Measurements from ENCODE around the gene COX6B2.

The COX6B2 gene

DNA sequence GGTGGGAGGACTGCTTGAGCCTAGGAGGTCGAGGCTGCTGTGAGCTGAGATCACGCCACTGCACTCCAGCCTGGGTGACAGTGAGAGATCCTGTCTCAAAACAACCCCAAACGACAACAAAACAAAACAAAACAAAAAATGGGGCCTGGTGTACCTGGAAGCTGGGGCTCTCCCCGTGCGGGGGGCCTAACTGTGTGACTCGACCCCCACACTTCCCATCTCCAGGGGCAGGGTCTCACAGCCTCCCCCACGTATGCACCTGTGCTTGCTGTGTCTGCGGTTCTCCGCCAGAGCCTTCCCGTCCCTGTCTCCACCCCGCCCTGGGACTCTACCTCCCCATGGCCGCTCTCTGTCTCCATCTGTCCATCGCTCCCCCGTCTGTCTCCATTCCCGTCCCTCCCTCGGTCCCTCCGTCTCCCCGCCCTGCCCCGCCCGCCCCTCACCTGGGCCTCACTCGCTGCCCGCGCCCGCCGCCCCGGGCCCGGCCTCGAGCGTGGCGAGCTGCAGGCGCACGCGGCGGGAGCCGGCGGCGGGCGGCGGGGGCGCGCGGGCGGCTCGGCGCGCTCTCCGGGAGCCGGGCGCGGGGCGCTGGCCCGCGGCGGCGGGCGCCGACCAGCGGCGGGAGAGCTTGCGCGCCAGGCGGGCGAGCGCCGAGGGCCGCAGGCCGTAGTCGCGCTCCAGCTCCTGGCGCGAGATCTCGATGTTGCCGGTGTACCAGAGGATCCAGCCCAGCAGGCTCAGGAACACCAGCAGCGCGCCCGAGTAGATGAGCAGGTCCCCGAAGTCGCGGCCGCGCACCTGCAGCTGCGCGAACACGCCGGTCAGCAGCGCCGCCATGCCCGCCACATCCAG, 29.0 kb upstream of the COX6B2 start:
- no peak for DNase-seq

DNA sequence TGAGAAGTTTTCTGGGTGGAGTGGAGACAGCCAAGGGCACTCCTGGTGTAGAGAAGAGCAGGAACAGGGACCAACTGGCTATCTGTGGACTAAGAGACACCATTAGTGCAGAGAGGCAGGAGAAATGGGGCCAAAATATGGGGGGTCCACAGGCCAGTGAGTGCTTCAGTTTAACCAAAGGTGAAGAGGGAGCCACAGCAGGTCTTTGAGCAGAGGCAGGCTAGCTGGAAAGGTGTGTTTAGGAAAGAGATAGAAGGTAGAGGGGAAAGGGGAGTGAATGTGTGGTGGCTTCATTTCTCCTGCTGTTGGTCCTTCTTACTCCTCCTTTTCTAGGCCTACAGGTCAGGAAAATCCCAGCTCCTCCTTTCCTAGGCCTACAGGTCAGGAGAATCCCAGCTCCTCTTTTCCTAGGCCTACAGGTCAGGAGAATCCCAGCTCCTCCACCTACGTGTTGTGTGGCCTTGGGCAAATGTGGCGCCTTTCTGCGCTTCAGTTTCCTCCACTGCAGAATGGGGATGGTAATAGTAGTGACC, 28.1 kb upstream of the COX6B2 start:
- no peak for DNase-seq

DNA sequence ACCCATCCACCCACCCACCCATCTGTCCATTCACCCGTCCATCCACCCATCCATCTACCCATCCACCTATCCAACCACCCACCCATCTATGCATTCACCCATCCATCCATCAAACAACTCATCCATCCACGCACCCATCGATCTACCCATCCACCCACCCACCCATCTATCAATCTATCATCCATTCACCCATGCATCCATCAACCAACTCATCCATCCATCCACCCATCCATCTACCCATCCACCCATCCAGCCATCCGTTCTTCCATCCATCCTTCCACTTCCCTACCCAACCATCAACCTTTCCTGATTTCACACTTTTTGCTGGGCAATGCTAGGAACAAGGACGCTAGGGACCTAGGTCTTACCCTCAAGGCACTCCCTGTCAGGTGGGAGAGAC, 27.5 kb upstream of the COX6B2 start:
- DNase-seq, result no peak

DNA sequence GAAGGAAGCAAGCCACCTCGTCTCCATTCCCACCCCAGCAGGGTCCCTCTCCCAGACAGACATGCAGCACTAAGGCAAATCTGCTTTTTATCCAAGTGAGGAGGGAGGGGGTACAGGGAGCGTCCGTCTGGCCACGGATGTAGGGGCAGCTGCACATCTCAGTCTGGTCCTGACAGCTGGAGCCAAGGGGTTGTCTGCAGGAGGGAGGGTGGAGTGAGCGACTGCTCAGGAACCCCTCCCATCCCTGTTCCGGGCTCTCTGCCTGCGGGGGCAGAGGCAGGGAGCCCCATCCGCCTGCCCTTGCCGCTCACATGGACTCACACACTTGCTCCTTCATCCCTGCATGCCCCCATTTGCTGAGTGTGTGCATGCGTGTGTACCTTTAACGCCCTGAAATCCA, 24.7 kb upstream of the COX6B2 start:
- DNase-seq, result no peak

DNA sequence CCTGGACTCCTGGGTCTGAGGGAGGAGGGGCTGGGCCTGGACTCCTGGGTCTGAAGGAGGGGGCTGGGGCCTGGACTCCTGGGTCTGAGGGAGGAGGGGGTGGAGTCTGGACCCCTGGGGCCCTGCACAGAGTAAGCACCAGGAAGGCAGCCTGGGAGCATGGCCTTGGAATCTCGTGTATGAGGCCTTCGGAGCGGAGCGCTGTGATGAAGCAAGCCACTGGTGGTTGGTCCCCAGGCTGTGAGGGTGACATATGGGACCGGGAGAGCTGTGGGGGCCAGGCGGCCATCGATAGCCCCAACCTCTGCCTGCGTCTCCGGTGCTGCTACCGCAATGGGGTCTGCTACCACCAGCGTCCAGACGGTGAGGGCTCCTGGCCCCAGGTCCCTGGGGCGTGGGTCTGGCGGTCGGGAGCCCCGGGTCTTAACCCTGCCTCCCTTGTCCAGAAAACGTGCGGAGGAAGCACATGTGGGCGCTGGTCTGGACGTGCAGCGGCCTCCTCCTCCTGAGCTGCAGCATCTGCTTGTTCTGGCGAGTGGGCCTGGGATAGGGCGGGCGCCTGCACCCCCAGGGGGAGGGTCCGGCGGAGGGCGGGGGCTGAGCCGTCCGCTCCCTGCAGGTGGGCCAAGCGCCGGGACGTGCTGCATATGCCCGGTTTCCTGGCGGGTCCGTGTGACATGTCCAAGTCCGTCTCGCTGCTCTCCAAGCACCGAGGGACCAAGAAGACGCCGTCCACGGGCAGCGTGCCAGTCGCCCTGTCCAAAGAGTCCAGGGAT, 23.0 kb upstream of the COX6B2 start:
- no peak for DNase-seq

DNA sequence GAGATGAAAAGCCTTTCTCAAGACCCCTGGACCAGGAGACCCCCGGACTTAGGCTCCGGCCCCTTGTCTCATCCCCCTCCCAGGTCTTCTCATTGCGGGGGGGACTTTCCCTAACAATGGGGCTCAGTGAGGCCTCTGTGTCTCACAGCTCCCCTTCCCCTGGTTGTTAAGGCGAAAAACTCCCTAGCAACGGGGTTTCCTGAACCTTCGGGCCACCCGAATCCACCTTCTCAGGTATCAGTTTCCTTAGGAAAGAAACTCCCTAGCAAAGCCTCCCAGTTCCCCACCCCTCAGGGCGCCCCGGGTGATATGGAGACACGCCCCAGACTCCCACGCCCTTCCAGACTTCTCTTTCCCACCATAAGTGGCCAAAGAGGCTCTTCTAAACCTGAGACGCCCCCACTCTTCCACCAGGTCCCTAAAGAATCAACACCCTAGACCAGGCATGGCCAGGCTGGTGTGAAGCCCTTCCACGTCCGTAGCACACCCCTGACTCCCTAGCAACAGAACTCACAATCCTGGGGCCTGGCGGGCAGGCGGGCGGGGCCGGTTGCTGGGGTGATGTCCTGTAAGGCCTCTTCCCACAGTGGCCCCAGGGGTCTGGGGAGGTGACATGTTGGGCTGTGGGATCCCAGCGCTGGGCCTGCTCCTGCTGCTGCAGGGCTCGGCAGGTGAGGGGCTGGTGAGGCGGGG, 21.9 kb upstream of the COX6B2 start, which contains the start of gene TMEM190:
TMEM190 (plus strand) TSS at position 586 of the 693 bp plus-strand sequence; CDS start at position 614, 28 bp downstream.
- DNase-seq, result no peak

DNA sequence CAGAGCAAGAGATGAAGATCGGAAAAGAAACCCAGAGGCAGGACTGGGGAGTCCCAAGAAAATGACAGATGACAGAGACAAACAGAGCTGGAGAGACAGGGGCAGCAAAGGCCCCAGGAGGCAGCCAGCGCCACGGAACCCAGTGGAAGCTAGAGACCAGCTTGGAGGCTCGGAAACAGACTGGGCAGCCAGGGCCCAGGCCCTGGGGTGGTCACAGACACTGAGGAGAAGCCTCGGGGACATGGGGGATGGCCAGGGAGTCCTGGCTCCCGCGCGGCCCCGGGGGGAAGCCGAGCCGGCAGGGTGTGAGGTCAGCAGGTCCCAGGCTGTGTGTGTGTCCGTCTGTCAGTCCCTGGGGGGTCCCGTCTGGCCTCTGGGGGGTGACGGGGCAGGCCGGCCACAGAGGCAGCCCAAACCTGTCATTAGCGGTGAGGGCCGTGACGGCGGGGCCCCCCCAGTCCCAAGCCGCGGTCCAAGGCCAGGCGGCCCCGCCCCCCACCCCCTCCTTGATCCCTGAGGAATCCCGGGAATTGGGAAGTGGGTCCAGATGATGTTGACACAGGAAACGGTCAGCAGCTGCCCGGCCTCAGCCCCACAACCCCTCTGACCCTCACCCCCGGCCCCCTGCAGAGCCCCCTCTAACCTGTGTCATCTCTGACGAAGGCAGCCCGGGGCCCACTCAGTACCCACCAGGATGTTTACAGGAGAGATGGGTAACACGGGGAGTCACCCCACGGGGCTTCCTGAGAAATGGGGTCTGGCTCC, 19.7 kb upstream of the COX6B2 start:
- DNase-seq, result no peak

DNA sequence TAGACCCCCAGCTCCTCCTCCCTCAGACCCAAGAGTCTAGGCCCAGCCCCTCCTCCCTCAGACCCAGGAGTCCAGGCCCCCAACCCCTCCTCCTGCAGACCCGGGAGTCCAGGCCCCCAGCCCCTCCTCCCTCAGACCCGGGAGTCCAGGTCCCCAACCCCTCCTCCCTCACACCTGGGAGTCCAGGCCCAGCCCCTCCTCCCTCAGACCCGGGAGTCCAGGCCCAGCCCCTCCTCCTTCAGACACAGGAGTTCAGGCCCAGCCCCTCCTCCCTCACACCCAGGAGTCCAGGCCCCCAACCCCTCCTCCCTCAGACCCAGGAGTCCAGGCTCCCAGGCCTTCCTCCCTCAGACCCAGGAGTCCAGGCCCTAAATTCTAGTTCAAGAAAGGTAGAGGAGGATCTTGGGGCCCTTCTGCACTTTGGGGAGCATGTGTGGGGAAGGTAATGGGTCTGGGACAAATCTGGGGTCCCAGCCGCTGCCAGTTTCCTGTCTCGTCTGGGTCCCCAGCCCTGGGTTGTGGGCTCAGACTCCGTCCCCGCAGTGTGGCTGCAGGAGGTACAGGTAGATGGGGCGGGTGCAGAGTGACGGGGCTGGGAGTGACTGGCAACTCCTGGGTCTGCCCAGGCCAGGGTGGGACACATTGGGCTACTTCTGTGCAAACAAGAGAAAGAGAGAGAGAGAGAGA, 18.9 kb upstream of the COX6B2 start:
- DNase-seq, result no peak

DNA sequence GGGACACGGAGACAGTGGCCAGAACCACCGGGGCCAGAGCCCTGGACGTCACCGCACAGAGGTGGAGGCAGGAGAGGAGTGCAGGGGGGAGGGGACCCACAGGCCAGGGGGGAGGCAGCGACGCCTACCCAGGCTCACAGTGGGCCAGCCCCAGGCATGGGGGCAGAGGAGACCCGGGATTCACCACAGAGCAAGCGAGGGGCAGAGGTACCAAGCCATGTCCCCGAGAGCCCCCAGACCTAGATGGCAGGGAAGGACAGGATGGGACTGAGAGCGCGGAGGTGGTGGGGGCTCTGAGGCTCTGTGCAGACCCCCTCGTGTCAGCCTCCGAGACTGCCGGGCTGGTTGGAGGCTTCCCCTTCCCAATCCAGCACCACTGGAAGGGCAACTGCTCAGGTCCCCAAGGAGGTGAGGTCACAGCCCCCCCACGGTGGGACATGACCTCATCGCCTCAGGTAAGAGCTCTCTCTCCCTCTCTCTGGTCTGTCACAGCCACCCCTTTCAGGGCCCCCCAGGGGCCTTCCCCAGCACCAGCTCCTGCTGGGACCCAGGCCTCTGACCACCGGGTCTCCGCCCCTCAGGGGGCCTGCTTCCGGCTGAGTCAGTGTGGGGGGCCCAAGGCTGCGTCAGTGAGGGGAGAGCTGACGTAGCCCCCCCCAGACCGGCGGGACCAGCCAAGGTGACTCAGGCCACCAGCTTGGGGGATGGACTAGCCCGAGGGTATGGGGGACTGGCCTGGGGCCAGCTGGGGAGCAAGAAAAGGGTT, 18.0 kb upstream of the COX6B2 start:
- DNase-seq, result no peak

DNA sequence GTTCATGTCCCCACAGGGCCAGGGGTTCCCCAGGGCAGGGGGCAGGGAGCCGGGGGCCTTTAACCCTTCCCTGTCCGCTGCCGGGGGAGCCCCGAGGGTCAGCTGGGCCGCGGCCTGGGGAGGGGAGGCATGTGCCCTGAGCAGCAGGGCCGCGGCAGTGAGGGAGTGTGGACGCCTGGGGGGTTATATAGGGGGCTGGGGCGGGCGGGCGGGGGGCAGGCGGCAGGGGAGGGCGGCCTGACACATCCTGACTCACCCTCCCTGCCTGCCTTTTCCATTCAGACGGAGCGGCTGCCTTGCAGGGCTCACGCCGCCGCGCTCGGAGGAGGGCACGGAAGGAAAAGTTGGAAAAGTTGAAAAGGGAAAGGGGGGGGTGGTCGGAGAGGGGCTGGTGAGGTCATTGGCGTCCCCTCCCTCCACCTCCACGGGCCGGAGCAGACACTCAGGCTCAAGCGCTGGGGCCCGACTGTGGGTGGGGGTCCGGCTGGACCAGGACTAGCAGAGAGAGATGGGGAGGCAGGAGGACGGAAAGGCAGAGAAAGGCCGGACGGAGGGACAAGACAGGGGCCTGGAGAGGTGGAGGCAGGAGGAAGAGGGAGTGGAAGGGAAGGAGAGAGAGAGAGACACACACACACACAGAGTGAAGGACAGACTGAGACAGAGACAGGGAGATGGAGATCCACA, 15.9 kb upstream of the COX6B2 start, which contains the start of gene IL11:
IL11 (minus strand) TSS at position 159 of the 684 bp plus-strand sequence; CDS start at position 6, 153 bp downstream.
- DNase-seq, result no peak

DNA sequence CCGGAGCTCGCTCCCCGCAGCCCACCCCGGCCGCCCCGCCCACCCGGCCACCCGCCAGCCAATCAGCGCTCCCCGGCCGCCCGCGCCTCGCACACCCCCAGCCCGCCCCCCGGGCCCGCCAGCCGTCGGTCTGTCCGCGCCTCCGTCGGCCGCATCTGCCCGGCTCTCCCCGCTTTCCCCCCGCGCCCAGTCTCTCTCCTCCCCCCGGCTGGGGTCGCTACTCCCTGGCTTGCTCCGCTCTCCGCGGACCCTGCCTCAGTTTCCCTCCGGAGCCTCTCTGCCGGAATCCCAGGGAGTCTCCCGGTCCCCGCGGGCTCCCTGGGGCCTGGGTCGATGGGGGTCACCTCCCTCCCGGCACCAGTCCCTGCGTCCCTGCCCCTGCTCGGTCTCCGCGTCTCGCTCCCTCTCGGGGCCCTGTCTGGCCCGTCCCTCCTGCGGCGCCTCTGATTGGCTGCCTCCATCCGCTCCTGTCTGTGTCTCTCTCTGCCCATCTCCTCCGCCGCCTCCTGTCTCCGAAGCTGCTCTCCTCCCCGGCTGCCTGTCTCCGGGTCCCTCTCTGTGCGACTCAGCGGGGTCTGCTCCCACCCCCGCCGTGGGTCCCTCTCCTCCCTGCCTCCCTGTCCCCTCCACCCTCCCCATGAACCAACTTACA, 15.3 kb upstream of the COX6B2 start:
- no peak for DNase-seq

DNA sequence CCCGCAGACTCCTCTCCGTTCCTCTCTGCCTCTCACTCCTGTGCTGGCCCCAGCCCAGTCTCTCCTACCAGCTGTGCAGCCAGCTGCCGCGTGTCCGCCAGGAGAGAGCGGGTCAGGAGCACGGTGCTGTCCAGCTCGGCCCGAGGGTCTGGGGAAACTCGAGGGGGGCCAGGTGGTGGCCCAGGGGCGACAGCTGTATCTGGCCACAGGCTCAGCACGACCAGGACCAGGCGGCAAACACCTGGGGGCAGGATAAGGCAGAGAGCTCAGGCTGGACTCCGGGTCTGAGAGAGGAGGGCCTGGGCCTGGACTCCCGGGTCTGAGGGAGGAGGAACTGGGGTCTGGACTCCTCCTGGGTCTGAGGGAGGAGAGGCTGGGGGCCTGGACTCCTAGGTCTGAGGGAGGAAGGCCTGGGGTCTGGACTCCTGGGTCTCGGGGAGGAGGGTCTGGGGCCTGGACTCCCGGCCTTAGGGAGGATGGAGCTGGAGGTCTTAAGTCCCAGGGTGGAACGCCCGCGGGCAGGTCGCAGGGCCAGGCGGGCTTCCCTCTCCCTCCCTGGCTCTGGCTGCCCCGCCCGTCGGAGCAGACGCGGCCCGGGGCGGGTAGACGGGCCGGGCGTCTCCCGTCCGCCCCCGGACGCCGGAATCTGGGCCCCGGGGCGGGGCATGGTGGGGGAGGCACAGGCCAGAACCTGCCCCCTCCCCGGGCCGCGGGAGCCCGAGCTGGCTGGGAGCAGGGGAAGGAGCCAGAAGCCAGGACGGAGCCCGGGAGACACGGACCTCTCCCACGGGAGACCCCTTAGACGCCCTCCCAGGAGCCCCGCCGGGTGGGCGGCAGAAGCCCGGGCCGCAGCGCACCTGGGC, 14.4 kb upstream of the COX6B2 start:
- DNase-seq, result no peak

DNA sequence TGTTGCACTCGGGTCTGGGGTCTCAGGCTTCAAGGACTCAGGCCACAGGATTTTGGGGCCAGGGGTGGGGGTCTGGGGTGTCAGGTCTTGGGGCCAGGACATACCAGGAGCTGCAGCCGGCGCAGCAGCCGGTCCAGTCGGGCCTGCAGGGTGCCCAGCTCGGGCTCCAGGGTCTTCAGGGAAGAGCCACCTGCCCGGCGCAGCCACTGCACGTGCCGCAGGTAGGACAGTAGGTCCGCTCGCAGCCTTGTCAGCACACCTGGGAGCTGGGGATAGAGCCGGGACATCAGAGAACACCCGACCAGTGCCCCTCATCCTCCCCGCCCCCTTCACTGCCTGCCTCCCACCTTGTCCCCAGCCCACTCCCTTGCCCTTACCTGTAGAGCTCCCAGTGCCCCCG, 13.6 kb upstream of the COX6B2 start:
- DNase-seq, result no peak

DNA sequence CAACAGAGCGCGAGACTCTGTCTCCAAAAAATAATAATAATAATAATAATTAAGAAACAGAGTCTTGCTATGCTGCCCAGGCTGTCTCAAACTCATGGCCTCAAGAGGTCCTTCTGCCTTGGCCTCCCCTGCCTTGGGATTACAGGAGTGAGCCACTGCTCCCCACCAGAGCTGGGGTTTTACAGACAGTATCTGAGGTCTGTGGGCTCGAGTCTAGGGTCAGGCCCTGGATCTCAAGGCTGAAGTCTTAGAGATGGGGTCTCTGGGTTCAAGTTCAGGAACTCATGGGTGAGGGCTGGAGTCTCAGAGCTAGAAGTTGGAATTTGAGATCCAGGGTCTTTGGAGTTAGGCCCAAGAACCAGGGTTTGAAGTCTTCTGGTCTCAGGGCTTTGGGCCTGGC, 12.3 kb upstream of the COX6B2 start:
- no peak for DNase-seq

DNA sequence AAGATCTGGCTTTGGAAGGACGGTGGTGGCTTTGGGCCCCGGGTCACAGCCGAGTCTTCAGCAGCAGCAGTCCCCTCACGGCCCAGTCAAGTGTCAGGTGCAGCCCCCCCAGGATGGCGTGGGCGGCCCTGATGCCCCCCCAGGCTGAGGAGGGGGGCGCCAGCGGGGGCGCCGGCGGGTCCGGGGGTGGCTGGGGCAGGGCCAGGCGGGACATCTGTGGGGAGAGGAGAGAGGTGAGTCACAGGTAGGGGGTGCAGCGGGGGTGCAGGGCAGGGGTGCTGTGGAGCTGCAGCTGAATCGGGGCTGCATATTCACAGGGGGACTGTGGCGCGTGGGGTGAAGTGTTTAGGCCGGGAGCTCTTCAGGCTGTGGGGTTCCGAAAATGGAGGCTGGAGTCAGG, 11.4 kb upstream of the COX6B2 start:
- DNase-seq, result no peak

DNA sequence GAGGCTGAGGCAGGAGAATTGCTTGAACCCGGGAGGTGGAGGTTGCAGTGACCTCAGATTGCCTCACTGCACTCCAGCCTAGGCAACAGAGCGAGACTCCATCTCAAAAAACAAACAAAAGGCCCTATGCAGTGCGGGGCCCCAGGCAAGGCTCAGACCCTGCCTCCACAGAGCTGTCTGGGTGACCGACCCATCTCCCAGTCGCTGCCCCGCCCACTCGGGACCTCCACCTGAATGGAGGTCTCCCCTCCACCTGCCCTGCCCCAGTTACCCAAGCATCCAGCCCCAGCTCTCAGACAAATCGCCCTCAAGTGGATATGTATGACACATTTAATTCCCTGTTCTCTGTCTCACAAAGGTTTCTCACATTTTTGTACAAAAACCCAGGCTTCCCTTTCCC, 10.7 kb upstream of the COX6B2 start:
- no peak for DNase-seq

DNA sequence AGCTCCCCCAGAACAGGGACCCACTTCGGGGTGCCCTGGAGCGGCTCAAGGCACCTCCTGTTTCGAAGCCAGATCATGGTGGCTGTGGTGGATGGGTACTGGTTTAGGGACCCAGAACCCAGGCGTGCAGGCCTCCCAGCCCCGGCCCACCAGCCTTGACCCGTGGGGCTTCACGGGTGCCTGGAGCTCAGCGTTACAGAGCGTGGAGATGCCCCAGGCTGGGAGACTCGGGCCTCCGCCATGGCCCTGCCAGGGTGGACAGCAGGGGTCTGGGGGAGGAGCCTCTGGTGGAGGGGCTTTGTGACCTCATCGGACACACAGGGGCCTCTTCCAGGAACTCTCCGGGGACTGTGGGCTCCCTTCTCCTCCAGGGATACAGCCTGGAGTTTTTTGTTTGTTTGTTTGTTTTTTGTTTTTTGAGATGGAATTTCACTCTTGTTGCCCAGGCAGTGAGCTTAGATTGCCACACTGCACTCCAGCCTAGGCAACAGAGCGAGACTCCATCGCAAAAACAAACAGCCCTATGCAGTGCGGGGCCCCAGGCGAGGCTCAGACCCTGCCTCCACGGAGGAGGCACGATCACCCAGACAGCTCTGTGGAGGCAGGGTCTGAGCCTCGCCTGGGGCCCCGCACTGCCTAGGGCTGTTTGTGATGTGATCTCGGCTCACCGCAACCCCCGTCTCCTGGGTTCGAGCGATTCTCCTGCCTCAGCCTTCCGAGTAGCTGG, 8.6 kb upstream of the COX6B2 start, which contains the start of gene GARIN5B:
GARIN5B (minus strand) TSS at position 271 of the 727 bp plus-strand sequence; CDS start at position 77, 194 bp downstream.
- DNase-seq, result no peak
